ENCODE data around the gene CBX5.
A peak's percentile ranks its signal among the peaks of the same experiment; 100 is the strongest.
"Not testable (repeated sequence)": the region's sequence is repeated elsewhere in the genome, so short reads cannot be mapped to it uniquely, and the experiment has no call there.

The CBX5 gene

GRCh38 chr12:54262403-54262925 is 17.5 kb downstream of the CBX5 start:
- DNase-seq = no peak

DNA sequence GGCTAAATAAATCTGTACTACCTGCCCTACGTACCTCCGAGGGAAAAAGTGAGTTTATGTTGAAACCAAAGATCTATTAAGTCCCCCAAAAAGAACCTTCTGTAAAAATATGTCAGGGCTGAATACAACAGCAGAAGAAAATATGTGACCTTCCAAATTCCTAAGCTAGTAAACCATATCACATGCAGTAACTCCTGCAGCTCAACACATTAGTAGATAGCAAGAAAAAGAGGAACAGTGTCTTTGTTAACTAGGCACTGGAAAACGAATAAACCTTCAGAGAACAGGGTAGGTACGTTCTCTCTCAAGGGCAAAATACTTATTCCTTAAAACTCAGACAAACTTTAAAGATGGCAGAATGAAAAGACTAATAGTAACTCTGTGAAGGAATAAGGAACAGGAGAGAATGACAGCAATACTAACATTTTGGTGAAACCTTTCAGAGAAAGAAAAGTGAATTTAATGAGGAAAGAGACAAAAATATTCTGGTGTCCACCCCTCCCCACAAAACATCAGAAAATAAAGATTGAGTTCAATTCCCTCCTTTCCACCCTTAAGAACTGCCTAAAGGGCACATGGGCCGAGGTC is 18.0 kb downstream of the CBX5 start:
- DNase-seq = no peak

DNA sequence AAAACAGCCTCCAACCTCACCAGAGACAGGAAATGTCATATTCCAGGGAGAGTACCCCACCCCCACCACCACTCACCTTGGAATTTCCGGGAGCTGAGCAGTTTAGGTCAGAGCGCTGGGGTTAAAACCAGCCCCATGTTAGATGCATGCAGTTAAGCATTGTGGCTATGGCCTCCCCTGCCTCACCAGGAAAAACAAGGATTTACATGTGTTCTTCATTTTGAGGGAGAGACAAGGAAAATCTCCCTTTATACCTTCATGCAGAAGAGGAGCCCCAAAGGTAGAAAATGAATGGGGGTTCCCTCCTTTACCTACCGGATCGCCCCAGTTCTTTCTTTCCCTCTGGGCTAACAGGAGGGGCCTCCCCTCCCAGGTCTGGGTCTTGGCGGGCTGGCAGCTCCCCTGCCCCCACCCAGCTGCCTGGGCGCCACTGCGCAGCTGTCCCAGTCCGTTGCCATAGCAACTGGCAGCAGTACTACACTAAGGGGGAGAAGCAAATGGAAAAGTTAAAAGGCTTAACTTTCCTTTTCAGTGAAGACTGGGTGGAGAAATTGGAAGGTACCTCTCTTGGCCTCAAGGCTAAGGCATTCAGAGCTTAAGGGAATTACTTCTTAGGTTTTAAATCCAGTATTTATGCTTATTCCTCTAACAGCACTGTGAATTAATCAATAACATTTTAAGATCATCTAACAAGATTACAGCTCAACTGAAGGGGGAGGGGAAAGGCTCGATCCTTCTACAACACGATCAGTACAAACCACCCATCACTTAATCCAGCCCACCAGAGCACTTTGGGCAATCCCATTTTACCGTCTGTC is 20.5 kb downstream of the CBX5 start:
- DNase-seq = peak; percentile 97

DNA sequence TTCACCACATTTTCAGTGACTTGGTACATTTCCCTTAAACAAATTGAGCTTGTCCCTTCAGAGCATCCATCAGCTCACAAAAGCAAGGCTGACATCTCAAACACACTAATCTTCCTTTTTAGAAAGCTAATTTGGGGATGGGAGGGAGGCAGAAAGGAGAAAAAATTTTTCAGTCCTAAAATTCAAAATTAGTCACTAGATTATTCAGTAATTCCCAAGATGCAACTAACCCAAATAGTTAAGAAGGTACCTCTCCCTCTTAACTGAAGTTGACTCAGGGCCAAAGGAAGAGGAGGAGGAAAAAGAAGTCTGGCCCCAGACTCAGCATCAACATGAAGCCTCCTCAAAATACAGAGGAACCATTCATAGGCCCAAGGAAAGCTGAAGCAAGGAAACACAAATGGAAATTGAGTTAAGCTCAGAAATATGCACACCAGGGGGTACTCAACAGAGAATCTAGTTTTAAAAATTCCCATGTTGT is 21.7 kb downstream of the CBX5 start:
- DNase-seq = no peak

DNA sequence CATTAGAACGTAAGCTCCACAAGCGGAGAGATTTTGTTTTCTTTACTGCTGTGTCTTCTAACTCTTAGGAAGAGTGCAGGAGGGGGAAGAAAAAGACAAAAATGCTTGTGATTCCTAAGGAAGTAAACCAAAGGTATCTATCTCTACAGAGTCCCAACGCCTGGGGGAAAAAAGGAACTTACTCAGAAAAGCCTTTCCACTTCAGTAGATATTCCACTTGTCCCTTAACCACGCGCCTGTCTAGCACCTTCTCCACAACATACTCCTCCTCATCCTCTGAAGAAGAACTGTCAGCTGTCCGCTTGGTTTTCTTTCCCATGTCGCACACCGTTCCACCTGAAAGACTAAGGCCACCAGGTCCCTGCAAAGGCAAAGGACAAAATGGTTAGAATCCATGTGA is 22.6 kb downstream of the CBX5 start:
- DNase-seq = no peak

DNA sequence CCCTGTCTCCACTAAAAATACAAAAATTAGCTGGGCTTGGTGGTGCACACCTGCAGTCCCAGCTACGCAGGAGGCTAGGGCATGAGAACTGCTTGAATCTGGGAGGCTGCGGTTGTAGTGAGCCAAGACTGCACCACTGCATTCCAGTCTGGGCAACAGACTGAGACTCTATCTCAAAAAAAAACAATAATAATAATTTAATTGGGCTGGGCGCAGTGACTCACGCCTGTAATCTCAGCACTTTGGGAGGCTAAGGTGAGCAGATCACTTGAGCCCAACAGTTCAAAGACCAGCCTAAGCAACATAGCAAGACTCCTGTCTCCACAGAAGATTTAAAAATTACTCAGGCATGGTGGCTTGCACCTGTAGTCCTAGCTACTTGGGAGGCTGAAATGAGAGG is 26.7 kb downstream of the CBX5 start:
- no peak for DNase-seq

DNA sequence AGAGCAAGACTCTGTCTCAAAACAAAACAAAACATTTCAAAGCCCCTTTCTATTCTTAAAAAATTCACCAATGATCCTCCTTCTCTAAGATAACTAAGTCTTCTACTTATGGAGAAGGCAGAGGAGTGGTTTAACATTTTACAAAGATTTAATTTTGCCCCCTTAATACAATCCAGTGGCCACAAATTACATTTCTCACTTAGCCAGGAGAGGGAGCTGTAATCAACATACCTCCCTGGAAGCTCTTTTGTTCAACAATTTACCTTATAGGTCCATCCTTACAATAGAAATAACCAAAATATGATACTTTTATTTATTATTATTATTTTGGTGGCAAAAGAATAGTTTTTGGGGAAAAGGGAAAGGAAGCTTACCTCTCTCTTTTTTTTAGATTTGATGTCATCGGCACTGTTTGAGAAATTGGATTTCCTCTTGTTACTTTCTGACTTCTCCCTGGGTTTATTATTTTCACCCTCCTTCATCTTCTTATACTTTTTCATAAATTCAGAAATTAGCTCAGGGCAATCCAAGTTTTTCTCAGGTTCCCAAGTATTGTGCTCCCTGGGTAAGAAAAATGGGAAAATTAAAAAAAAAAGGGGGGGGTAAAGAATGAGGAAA is 28.1 kb downstream of the CBX5 start:
- no peak for DNase-seq

DNA sequence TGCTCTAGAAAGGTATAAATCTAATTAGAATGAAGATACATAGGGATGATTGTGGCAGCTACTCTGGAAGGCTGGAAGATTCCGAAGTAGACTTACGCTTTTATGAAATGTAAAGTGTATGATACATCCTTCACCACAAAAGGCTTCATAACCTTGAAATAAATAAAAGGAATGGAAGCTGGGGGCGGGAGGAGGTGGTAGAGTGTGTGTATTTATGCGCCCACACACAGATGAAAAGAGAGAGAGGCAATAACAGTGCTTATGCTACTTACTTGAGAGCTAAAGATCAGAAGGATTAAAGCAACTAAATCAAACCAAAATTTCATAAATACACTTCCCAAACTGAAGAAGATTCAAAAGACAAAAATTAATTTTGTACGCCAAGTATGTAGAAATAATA is 30.4 kb downstream of the CBX5 start:
- DNase-seq = no peak

DNA sequence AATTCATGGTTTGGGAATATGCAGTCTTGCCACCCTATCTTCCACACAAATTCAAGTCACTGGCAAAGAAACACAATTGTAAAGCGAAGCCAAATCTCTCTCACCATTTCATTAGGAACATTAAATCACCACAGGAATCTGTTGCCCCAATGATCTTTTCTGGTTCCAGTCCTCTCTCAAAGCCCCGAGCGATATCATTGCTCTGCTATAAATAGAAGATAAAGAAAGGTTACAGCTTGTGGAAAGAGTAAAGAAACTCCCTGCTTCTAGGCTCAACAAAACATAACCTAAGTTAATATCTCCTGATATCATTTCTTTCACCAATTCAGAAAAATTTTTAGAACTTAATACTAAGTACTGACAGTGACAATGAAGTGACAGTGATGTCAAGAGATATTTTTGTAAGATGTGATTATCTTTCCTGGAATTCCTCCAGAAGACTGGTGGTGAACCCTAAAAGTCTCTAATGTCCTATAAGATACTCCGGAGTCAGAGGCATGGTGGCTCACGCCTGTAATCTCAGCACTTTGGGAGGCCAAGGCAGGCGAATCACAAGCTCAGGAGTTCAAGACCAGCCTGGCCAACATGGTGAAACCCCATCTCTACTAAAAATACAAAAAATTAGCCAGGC is 33.8 kb downstream of the CBX5 start:
- no peak for DNase-seq

- peak; percentile 66 for DNase-seq
Measured at GRCh38 chr12:54240971-54241588, 38.8 kb downstream of the CBX5 start.

DNA sequence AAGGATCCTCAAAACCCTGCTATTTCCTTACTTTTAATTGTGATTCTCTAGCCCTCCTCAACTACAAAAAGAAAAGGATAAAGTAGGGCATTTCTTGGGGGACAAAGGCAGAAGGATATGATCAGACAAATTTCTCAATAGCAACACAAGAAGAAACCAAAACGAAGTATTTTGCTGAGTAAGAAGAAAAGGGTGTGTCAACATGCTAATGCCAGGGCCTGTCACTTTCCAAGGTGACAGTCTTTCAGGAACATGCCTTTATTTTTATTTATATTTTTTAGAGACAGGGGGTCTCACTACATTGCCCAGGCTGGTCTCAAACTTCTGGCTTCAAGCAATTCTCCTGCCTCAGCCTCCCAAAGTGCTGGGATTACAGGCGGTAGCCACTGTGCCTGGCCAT is 39.8 kb downstream of the CBX5 start:
- DNase-seq = no peak

GRCh38 chr12:54239620-54240019 is 40.3 kb downstream of the CBX5 start:
- peak; percentile 41 for DNase-seq

DNA sequence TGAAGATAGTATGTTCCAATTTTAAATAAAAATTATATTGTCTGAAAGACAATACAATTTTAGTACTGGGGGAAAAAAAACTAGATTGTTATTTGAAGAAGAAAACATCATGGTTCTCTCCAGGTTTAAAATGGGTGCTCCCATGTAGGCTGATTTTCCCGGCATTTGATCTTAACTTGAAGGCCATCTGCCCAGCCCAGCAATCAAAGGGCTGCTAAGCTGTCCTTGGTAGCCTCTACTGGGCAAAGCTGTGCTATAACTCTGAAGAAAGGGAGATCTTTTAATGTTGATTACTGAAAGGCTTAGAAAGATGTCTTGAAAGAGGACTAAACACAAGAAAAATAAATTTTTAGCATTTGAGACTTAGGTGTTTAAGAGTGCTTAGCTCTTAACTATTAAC is 41.4 kb downstream of the CBX5 start:
- DNase-seq = no peak

DNA sequence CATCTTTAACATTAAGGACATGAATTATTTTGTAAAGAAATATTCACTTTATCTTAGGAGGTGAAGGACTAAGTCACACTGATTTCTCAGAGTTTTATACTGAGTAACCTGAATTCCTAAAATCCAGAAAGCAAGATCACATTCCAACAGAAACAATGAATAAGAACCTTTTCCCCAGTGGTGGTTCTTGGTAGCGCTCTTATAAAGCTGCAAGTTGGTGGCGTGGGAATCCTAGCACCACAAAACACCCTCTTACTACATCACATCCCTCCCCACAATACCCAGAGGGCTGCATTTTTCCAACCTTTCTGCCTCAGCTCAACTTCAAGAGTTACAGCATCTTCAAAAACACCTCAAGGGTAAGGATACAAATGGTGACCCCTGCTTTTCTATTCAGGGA is 47.1 kb downstream of the CBX5 start:
- no peak for DNase-seq

DNA sequence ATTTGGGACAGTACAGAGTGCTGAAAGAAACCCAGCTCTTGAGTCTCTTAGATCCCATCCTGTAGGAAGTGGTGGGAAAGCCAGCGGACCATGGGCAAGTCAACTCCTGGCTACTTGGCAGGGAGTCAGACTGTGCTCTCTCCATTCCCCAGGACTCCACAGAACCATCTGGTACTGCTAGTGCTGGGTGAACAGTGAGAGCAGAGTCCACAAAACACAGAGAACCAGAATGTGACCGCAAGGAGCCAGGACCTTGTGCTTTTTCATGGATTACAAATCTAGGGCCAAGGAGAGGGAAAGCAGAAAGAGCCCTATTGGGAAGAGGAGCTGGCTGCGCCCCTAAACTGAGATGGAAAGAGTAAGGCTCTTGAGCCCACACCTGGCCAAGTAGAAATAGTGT is 48.7 kb downstream of the CBX5 start:
- not testable (repeated sequence) for DNase-seq

DNA sequence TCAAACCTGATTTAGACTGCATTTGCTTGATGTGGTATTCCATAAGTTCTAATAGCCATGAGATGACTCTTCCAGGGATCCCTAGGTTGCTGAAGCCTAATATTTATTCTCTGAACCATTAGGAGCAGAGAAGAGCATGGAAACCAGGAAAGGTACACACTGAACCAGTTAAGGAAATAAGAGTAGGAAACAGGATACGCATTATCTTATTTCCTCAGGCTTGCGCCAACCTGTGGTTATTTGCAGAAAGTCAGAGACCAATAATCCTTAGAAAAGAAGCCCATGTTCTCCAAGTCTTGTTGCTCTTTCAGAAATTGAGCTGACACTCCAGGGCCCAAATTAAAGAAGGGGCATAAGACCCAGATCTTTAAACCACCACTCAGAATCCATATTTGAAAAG is 49.4 kb downstream of the CBX5 start:
- DNase-seq = no peak

DNA sequence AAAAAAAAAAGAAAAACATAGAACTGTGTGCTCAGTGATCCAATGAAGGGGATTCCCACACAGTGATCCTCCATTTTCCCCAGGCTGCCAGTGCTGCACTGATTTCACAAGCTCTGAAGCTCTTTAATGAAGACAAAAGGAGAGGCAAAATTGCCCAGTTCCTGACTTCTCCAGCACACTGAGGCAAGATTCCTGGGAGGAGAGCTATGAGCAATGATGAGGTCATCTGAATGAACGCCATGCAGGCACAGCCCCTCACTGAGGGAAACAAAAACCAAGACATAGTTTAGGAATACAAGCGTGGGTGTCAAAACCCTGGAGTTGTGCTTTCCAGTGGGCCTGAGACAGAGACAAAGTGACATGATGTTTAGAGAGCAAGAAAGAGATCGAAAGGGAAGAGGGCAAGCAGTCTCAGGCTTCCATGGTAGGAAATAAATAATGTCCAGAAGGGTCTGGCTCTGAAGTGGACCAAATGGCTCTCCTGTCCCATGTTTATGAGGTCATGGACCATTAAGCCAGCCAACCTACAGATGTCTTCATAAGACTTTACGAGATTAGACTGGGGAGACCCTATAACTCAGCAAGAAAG is 50.2 kb downstream of the CBX5 start:
- DNase-seq = no peak

GRCh38 chr12:54228471-54228870 is 51.5 kb downstream of the CBX5 start:
- no peak for DNase-seq

- not testable (repeated sequence) for DNase-seq
Measured at GRCh38 chr12:54227927-54228326, 52.0 kb downstream of the CBX5 start.

DNA sequence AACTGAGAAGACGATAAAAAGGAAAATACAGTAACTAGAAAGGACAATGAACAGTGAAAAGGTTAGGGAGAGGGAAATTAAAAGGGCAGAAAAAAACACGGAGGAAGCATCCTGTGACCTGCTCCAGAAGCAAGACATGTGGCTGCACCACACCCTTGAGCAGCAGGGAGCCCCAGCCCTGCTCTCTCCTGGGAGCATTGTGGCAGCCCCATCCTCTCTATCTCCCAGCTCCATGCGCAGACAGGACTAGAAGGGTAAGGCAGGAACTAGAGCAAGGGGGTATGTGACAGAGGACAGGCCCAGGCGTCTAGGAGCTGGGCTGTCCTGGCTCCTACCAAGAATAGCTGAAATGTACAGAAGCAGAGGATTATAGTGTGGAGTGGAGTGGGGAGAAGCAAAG is 52.5 kb downstream of the CBX5 start:
- DNase-seq = peak; percentile 54

DNA sequence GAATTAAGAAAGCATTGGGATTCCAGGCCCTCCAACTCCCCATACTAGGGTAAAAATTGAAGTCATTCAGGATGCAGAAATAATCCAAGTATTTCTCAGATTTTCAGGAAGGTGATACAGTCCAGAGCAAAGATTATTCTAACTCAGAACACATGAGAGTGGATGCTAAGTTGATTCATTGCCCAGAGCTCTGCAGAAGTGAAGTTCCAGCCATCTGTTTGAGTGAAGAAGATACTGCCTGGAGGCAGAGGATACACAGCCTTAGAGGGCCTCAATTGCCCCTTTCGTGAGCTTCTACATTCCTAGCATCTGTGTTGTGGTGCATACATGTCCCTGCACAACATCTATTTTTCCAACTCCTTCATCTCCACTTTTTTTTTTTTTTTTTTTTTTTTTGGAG is 54.3 kb downstream of the CBX5 start:
- DNase-seq = no peak

DNA sequence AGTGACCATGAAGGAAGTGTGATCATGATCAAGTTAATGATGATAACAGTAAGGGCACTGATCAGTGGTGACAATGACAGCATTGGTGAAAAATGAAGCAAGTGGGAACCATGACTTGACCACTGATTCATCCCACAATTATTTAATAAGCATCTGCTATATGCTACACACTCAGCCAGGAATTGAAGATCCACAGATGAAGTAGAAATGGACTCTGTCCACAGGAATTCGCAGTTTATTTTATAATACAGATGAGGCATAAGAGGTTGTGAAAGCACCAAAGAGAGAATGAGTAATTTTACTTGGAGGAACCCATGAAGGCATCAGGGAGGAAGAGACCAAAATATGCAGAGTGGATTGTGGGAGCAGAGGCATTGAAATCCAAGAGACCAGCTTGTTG is 57.3 kb downstream of the CBX5 start:
- no peak for DNase-seq

Data from NCI-H2171 (cell line).